HCT116 (cell line): Measurements from ENCODE around the gene KCNK5. TPM values are rescaled to one million over a fixed set of nuclear protein-coding genes. Genes with fewer than 3 reads are reported as not detected.

Experiments
- ATAC-seq: fragments of 200-7000 bp; cut with Tn5 transposase; 2 replicates; pipeline ENCODE4 v1.9.1; 2020; ENCODE audit warnings: mild to moderate bottlenecking, moderate library complexity
- BruUV-seq: library from RNA; stranded (reverse); fragments of 400-500 nt; replicated peaks from 2 replicates; lab custom pipeline; 2021; lab: Mats Ljungman, UMichigan
- CTCF ChIA-PET: fragments of 300-600 bp; sonication (Branson Sonifier 250); formaldehyde crosslinking; loops from one replicate; lab custom pipeline; 2021; ENCODE audit warnings: antibody characterized with exemption; lab: Charles Lee
- POLR2A ChIA-PET: fragments of 300-600, 350-600 bp; sonication (Branson Sonifier 250); formaldehyde crosslinking; loops from one replicate; lab custom pipeline; 2021; ENCODE audit warnings: antibody characterized with exemption; lab: Charles Lee
- RAD21 ChIA-PET, 2 experiments: fragments of 300-600 bp; sonication (Branson Sonifier 250); formaldehyde crosslinking; loops; one replicate each; lab custom pipeline; 2023; ENCODE audit warnings: low total read pairs in 2 of 2; ENCODE audit not compliant: uncharacterized antibody in 2 of 2, unreplicated experiment in 2 of 2, low non-redundant PET in 1 of 2; lab: Charles Lee
- DNase-seq: peaks from one replicate; pipeline ENCODE4 v3.0.0-alpha.2; 2010; ENCODE audit warnings: low read depth, low spot score
- H2AFZ ChIP-seq: fragments of 200-600 bp; shearing (Covaris generic), sonication (generic); 2 replicates; pipeline ENCODE4 v1.6.1; 2017; ENCODE audit warnings: low read depth, mixed run types, mixed read lengths, antibody characterized with exemption, low read length; ENCODE audit not compliant: poor library complexity, severe bottlenecking
- H3K27ac ChIP-seq: 2 replicates; pipeline ENCODE4 v1.5.1; 2012; ENCODE audit warnings: low read depth, low read length
- H3K27me3 ChIP-seq: fragments of 200-600 bp; sonication (generic); 2 replicates; pipeline ENCODE4 v1.6.1; 2016; ENCODE audit warnings: mixed run types, low read length, mixed read lengths; ENCODE audit not compliant: insufficient read depth
- H3K36me3 ChIP-seq, 2 experiments: fragments of 200-500 bp in 1 of 2; fragments of 200-600 bp in 1 of 2; sonication (Bioruptor generic) in 1 of 2; sonication (generic) in 1 of 2; 2 replicates each; pipeline versions ENCODE4 v1.5.1 to v1.6.1; 2014 to 2016; ENCODE audit warnings: low read length in 2 of 2, inconsistent platforms in 1 of 2, mixed read lengths in 1 of 2, mixed run types in 1 of 2; ENCODE audit not compliant: insufficient read depth in 2 of 2, control insufficient read depth in 1 of 2
- H3K4me1 ChIP-seq, 2 experiments: fragments of 200-600 bp in 1 of 2; sonication (generic) in 1 of 2; 2 replicates each; pipeline versions ENCODE4 v1.5.1 to v1.6.1; 2012 to 2017; ENCODE audit warnings: low read length in 2 of 2, inconsistent platforms in 1 of 2, mild to moderate bottlenecking in 1 of 2, mixed read lengths in 1 of 2, mixed run types in 1 of 2, moderate library complexity in 1 of 2; ENCODE audit not compliant: insufficient read depth in 2 of 2, control insufficient read depth in 1 of 2
- H3K4me2 ChIP-seq: fragments of 200-600 bp; sonication (generic); 2 replicates; pipeline ENCODE4 v1.6.1; 2017; ENCODE audit warnings: mixed run types, low read length, mixed read lengths
- H3K4me3 ChIP-seq, 2 experiments: fragments of 200-600 bp in 1 of 2; sonication (generic) in 1 of 2; replicated peaks in 1 of 2; 2 replicates each; pipeline ENCODE4 v1.5.1; 2011 to 2016; ENCODE audit warnings: low read length in 2 of 2, control low read depth in 1 of 2, low read depth in 1 of 2, mild to moderate bottlenecking in 1 of 2, mixed read lengths in 1 of 2, mixed run types in 1 of 2
- H3K79me2 ChIP-seq: fragments of 200-600 bp; sonication (generic); 2 replicates; pipeline ENCODE4 v1.6.1; 2017; ENCODE audit warnings: mild to moderate bottlenecking, mixed run types, low read length, moderate library complexity, mixed read lengths; ENCODE audit not compliant: insufficient read depth
- H3K9ac ChIP-seq: fragments of 200-600 bp; sonication (generic); 2 replicates; pipeline ENCODE4 v1.6.1; 2016; ENCODE audit warnings: low read length, mixed read lengths
- H3K9me2 ChIP-seq: fragments of 200-600 bp; sonication (generic), shearing (Covaris generic); 2 replicates; pipeline ENCODE4 v1.6.1; 2017; ENCODE audit warnings: mixed run types, mild to moderate bottlenecking, moderate library complexity; ENCODE audit not compliant: insufficient read depth
- H3K9me3 ChIP-seq, 2 experiments: fragments of 200-500 bp in 1 of 2; fragments of 200-600 bp in 1 of 2; sonication (Bioruptor generic) in 1 of 2; sonication (generic) in 1 of 2; 2 replicates each; pipeline ENCODE4 v1.6.1; 2014 to 2017; ENCODE audit warnings: low read length in 2 of 2, mixed read lengths in 2 of 2, inconsistent platforms in 1 of 2, low read depth in 1 of 2, mild to moderate bottlenecking in 1 of 2, mixed run types in 1 of 2, moderate library complexity in 1 of 2; ENCODE audit not compliant: control insufficient read depth in 1 of 2, insufficient read depth in 1 of 2
- H4K20me1 ChIP-seq: fragments of 200-600 bp; sonication (generic), shearing (Covaris generic); 2 replicates; pipeline ENCODE4 v1.6.1; 2017; ENCODE audit warnings: mixed run types, mild to moderate bottlenecking, moderate library complexity; ENCODE audit not compliant: insufficient read depth
- CTCF ChIP-seq, 3 experiments: fragments of 200-600 bp in 1 of 3; sonication (generic) in 1 of 3; IDR thresholded peaks in 2 of 3; conservative IDR thresholded peaks in 1 of 3; 2 replicates each; pipeline ENCODE4 v1.5.1; 2012 to 2017; ENCODE audit warnings: low read depth in 2 of 3, low read length in 2 of 3, antibody characterized with exemption in 1 of 3, borderline replicate concordance in 1 of 3, control low read depth in 1 of 3, mild to moderate bottlenecking in 1 of 3, mixed read lengths in 1 of 3, mixed run types in 1 of 3, moderate library complexity in 1 of 3; ENCODE audit not compliant: insufficient read depth in 1 of 3
- EGR1 ChIP-seq: IDR thresholded peaks from 2 replicates; pipeline ENCODE4 v1.6.1; 2012; ENCODE audit warnings: low read depth
- EZH2 ChIP-seq: fragments of 200-600 bp; sonication (generic); IDR thresholded peaks from 2 replicates; pipeline ENCODE4 v1.6.1; 2017; ENCODE audit warnings: antibody characterized with exemption, mixed run types
- EZH2phosphoT487 ChIP-seq: fragments of 200-600 bp; IDR thresholded peaks from 2 replicates; pipeline ENCODE4 v1.6.1; 2018; ENCODE audit warnings: antibody characterized with exemption, borderline replicate concordance
- JUND ChIP-seq: IDR thresholded peaks from 2 replicates; pipeline ENCODE4 v1.6.1; 2012
- MAX ChIP-seq: IDR thresholded peaks from 2 replicates; pipeline ENCODE4 v1.6.1; 2012
- ZFX ChIP-seq: fragments of 450-650 bp; IDR thresholded peaks from 2 replicates; pipeline ENCODE4 v1.6.1; 2017
- ZNF274 ChIP-seq: fragments of 200-500 bp; sonication (Bioruptor generic); IDR thresholded peaks from 2 replicates; pipeline ENCODE4 v1.6.1; 2014; ENCODE audit warnings: mild to moderate bottlenecking, low read depth, low read length, inconsistent platforms
- intact Hi-C: fragments of 100-400 bp; cut with micrococcal nuclease; formaldehyde crosslinking; loops from 2 replicates; pipeline ENCODE4 v1.10.0; 2022
- total RNA-seq: library from RNA; stranded (reverse); gene quantifications from one replicate; pipeline ENCODE4 v1.2.1, GENCODE V29; 2021; ENCODE audit not compliant: unreplicated experiment

The KCNK5 gene
- total RNA-seq, 1 experiment from 2014 or later: 9.5 TPM

GRCh38 chr6:39191236-39191930 is 37.9 kb downstream of the KCNK5 start:
- Histone ChIP-seq H3K9me3 (no peaks in the 10 kb centered on the region), H2AFZ (no peak overlapping the region), H3K9me2 (no peaks in the 10 kb centered on the region), H3K36me3 (peaks cover 7 to 19% of the 10 kb centered on the region in 2 experiments; a peak in 3 of 4 replicates), H3K4me3 (no peak overlapping the region), H3K4me1 (peaks cover 2 to 5% of the 10 kb centered on the region in 2 experiments; a peak in 3 of 4 replicates), H3K9ac (no peak overlapping the region), H3K27ac (no peak overlapping the region), H4K20me1 (no peaks in the 10 kb centered on the region), H3K4me2 (no peak overlapping the region)
- no peak for ATAC-seq
- RAD21 ChIA-PET: interaction anchor here in 1 of 2 experiments (0.7 kb wide), 1 partner anchor 31 kb away, joined by 5 read pairs; no protein-coding TSS in a partner anchor
- DNase-seq: no peak
- CTCF ChIA-PET: no interaction called here
- TF ChIP-seq ZNF274 (no peak), EZH2phosphoT487 (no peak), MAX (no peak), ZFX (no peak), EZH2 (no peak), CTCF (IDR thresholded peaks at IDR 0.05 in 2 of 3, conservative IDR thresholded peaks at IDR 0.05 in 1 of 3; ENCODE audit: borderline replicate concordance in 1 of 3, insufficient read depth in 1 of 3, low read depth in 2 of 3, low read length in 2 of 3) (no peak), JUND (no peak), EGR1 (no peak)
- TF ChIP-seq, all 23 proteins: peak for 0
- H3K79me2 ChIP-seq: no peaks in the 10 kb centered on the region; the same call in 1 of the 2 replicates
- intact Hi-C loops: no loop called here
- POLR2A ChIA-PET: no interaction called here
- no peaks in the 10 kb centered on the region for H3K27me3 ChIP-seq
- BruUV-seq: no TSS peak
